ENCODE results near the gene SLC29A1.
A peak's percentile ranks its signal among the peaks of the same experiment; 100 is the strongest.

The SLC29A1 gene

DNA sequence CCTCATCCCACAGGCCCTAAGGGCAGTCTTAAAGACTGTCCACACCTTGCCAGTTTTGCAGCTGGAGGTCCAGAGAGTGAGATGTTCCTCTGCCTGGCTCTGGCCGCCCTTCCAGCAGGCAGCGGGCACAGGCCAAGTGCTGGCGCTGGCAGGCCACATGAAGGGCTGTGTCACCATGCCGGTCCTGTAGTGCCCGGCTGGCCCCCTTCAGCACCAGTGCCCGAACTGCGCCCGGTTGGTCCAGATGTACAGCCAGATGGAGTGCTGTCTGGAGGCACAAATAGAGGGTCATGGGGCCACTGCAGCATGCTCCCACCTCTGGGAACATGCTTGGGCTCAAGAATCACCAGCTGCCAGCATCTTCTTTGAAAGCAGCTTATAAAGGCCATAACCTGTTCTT, 38.2 kb downstream of the SLC29A1 start:
- Histone ChIP-seq H3K4me3 (peak overlapping the region in 5 of 10 experiments; percentile 72 to 96 (median 94); a peak in 9 of 20 replicates), H4K20me1 (peaks cover 19 to 70% (median 62%) of the 10 kb centered on the region in 11 experiments; a peak in 21 of 22 replicates), H3K27ac (peak overlapping the region in 5 of 11 experiments; percentile 11 to 94 (median 90); a peak in 3 of 22 replicates), H3K27me3 (no peaks in the 10 kb centered on the region), H3K9ac (peak overlapping the region; percentile 16 to 95 (median 91); a peak in 11 of 22 replicates), H3K36me3 (peaks cover 37 to 54% (median 46%) of the 10 kb centered on the region in 11 experiments), H3K9me3 (replicated peaks in 1 of 11) (no peaks in the 10 kb centered on the region), H3K4me2 (peak overlapping the region; percentile 95 to 100 (median 99); a peak in 20 of 22 replicates), H3K4me1 (peaks cover 62 to 73% (median 69%) of the 10 kb centered on the region in 10 experiments)
- TF ChIP-seq Cebpa-rat (IDR thresholded peaks at IDR 0.05) = no peak

DNA sequence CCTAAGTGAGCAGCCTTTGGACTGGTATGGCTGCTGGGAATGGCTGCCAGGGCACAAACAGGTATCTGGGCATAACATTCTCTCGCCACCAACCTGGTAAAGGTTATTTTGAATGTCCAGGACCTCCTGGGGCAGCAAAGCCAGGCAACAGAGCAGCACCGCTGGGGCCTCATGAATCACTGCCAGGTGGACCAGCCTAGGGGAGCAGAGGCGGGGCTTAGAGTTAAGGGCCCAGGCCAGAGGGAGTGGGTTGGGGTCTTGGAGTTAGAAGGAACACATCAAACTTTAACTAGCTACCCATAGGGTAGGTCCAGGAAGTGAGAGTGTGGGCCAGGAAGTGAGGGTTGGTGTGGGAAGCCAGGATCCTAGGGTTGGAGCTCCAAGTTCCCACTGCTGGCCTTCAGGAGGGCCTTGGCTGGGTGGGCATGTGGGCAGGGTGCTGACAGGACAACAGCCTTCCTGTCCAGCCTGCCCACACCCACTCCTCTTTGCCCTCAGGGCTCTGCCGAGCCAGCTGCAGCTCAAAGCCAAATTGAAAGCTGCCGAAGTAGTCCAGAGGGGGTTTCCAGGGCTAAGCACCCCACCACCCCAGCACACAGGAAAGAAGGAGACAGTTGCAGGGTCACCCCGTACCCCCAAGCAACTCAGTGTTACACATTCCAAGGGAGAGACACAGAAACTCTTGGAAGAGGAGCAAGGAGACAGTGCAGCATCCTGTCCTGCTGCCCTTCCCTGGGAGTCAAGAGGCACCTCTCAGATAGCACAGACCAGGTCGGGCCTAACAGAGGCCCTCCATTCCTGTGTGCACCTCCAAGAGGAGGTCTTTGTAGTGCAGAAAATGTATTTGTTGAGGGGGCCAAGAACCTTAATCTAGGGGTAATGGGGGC, 39.3 kb downstream of the SLC29A1 start:
- Histone ChIP-seq H4K20me1 (peaks cover 19 to 66% (median 61%) of the 10 kb centered on the region in 11 experiments; a peak in 20 of 22 replicates), H3K27ac (peak overlapping the region; percentile 76 to 94 (median 91)), H3K27me3 (0 out of 22 replicates have a peak, but pooled peaks cover 0 to under 1% (median 0%) of the 10 kb centered on the region in 11 experiments), H3K4me3 (peak overlapping the region; percentile 72 to 98 (median 94)), H3K9me3 (replicated peaks in 1 of 11) (no peaks in the 10 kb centered on the region), H3K4me2 (peak overlapping the region; percentile 95 to 100 (median 99)), H3K36me3 (peaks cover 37 to 54% (median 46%) of the 10 kb centered on the region in 11 experiments), H3K4me1 (peaks cover 58 to 76% (median 68%) of the 10 kb centered on the region in 10 experiments), H3K9ac (peak overlapping the region; percentile 82 to 95 (median 91))
- TF ChIP-seq Cebpa-rat (IDR thresholded peaks at IDR 0.05) = no peak

DNA sequence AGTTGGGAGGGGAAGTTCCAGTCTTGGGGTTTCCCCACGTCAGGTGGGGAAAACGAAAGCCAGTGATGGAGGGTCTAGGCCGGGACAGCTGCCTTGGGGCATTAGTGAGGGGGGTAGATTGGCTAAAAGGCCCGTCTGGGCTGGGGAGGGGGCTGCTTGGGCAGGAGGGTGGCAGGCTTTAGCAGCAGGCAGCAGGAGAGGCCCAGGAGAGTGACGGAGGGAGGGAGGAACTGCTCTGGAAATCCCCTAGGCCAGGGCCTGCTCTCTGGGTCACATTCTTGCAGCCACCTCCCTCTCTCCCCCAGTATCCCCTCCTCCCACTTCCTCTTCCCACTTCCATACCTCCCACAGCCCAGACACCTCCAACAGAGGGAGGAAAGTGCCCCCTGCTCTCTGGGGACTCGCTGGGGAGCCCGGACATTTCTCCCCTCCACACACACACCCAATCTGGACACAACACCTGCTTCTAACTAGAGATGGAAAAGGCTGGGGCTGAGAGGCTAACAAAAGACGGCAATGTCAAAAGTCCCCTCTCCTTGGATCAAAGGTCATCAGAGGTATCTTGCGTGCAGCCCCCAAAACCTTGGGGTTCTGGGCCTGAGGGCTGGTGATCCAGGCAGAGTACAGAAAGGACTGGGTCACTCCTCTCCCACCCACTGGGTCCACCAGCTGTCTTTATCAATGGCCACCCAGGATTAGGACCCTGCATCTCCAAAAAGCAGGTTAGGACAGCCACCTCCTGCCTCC, 40.1 kb downstream of the SLC29A1 start:
- H3K4me2 ChIP-seq = peak overlapping the region; percentile 95 to 100 (median 99)
- peaks cover 19 to 62% (median 56%) of the 10 kb centered on the region in 11 experiments; a peak in 21 of 22 replicates for H4K20me1 ChIP-seq
- no peak for TF ChIP-seq Cebpa-rat (IDR thresholded peaks at IDR 0.05)
- peaks cover 31 to 49% (median 41%) of the 10 kb centered on the region in 11 experiments for H3K36me3 ChIP-seq
- H3K9ac ChIP-seq = peak overlapping the region; percentile 82 to 95 (median 91)
- peaks cover 5 to 8% (median 6%) of the 10 kb centered on the region in 11 experiments for H3K27me3 ChIP-seq
- peaks cover 57 to 73% (median 67%) of the 10 kb centered on the region in 10 experiments for H3K4me1 ChIP-seq
- H3K9me3 ChIP-seq (replicated peaks in 1 of 11) = no peaks in the 10 kb centered on the region
- H3K27ac ChIP-seq = peak overlapping the region; percentile 76 to 94 (median 91)
- peak overlapping the region; percentile 72 to 98 (median 94) for H3K4me3 ChIP-seq

DNA sequence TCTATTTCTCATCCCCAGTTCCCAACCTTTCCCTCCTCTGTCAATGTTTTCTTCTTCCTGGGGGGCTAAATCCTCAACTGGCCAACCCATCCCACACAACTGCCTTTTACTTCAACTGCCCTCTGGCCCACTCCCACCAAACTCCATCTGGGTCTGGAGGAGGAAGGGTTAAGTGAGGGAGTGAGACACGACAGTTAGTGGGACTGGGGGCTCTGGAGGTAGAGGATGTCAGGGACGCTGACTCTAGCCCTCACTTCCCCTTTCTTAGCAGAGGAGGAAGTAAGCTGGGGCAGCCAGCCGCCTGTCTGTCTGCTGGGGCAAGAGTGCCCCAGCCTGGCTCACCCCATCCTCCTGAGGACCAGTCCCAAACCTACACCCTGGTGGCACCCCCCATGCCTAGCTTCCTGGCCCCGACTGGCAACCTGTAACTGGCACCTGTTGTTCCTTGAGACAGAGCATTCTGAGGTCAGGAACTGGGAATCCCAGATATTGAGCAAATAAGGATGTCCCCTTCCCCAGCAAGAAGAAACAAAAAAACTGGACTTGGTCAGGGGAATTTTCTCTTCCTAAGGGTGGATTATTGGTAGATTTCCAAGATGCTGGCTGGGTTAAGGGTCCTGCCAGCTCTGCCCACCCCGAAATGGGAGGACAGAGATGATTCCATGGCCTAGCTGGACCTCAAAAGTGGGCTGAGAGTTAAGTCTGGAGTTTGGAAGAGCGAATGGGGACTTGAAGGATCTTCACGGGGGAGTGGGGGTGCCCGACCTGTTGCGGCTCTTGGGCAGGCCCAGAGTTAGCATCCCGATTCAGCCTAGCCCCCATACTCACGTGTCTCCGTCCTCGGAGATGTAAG, 41.0 kb downstream of the SLC29A1 start:
- peaks cover 24 to 40% (median 33%) of the 10 kb centered on the region in 11 experiments for H3K36me3 ChIP-seq
- H4K20me1 ChIP-seq = peaks cover 19 to 64% (median 52%) of the 10 kb centered on the region in 11 experiments; a peak in 21 of 22 replicates
- H3K27me3 ChIP-seq = peaks cover 13 to 17% (median 15%) of the 10 kb centered on the region in 11 experiments
- no peak for TF ChIP-seq Cebpa-rat (IDR thresholded peaks at IDR 0.05)
- peak overlapping the region; percentile 82 to 95 (median 91) for H3K9ac ChIP-seq
- peak overlapping the region; percentile 76 to 94 (median 91) for H3K27ac ChIP-seq
- peaks cover 58 to 73% (median 66%) of the 10 kb centered on the region in 10 experiments for H3K4me1 ChIP-seq
- peak overlapping the region; percentile 95 to 100 (median 99) for H3K4me2 ChIP-seq
- H3K9me3 ChIP-seq (replicated peaks in 1 of 11) = no peaks in the 10 kb centered on the region
- peak overlapping the region; percentile 72 to 98 (median 94) for H3K4me3 ChIP-seq

DNA sequence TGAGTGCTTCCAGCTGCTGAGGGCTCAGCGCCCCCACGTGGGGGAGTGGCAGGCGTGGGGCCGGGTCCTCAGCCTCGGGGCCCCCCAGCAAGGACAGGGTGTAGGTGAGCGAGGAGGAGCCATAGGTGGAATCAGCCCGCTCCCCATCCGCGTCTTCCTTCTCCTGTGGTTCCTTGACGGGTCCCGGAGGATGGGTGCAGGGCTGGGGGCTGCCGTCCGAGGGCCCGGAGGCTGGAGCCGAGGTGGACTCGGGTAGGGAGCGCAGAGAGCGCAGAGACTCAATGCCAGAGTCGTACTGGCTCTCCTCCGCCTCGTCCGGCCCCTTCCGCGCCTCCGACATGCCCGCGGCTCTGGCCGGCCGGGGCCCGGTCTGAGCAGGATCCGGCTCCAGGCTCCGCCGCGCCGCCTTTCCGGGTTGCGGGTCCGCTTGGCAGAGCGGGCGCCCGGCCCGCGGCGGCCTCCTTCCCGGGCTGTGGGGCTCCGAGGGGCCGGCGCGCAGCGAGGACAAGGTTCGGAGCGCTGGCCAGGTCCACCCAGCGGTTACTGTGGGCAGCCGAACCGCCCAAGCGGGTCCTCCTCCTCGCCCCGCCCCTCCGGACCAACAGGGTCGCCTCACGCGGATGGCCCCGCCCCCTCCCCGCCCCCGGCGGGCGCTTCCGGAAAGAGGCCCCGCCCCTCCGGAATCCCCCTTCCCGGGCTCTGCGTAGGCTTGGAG, 41.8 kb downstream of the SLC29A1 start, which contains the start of gene NFKBIE:
TSS of gene NFKBIE (minus strand) at position 545 of the 715 bp plus-strand sequence. CDS start at position 340, 205 bp downstream.
- Histone ChIP-seq H3K4me1 (peaks cover 57 to 76% (median 66%) of the 10 kb centered on the region in 10 experiments), H3K4me3 (peak within 1 kb of the TSS; percentile 72 to 98 (median 94)), H4K20me1 (peaks cover 14 to 65% (median 52%) of the 10 kb centered on the region in 11 experiments; a peak in 21 of 22 replicates), H3K4me2 (peak within 1 kb of the TSS; percentile 95 to 100 (median 99)), H3K9ac (peak within 1 kb of the TSS; percentile 82 to 95 (median 91)), H3K9me3 (replicated peaks in 1 of 11) (no peaks in the 10 kb centered on the region), H3K36me3 (peaks cover 17 to 32% (median 25%) of the 10 kb centered on the region in 11 experiments), H3K27me3 (peaks cover 21 to 25% (median 22%) of the 10 kb centered on the region in 11 experiments), H3K27ac (peak within 1 kb of the TSS; percentile 76 to 94 (median 91))
- TF ChIP-seq Cebpa-rat (IDR thresholded peaks at IDR 0.05) = no peak

DNA sequence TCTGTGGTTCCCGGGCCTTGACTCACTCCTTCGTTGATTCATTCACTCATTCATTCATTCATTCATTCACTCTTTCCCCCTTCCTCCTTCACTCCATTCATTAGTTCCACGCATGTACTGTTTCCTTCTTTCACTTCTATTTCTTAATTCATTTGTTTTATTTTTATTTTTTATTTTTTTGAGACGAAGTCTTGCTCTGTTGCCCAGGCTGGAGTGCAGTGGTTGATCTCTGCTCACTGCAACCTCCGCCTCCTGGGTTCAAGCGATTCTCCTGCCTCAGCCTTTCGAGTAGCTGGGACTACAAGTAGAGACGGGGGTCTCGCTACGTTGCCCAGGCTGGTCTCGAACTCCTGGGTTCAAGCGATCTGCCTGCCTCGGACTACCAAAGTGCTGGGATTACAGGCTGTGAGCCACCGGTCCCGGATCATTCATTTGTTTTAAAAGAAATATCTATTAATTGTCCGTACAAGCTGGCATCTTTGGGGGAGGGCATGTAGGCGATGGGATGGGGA, 42.4 kb downstream of the SLC29A1 start:
- Histone ChIP-seq H3K9me3 (replicated peaks in 1 of 11) (no peaks in the 10 kb centered on the region), H3K9ac (peak overlapping the region in 5 of 11 experiments; percentile 4 to 94 (median 90); a peak in 5 of 22 replicates), H3K4me1 (peaks cover 51 to 70% (median 60%) of the 10 kb centered on the region in 10 experiments), H4K20me1 (peaks cover 11 to 58% (median 47%) of the 10 kb centered on the region in 11 experiments; a peak in 21 of 22 replicates), H3K4me2 (peak overlapping the region in 10 of 11 experiments; percentile 9 to 98 (median 70); a peak in 19 of 22 replicates), H3K4me3 (peak overlapping the region in 9 of 10 experiments; percentile 83 to 98 (median 95); a peak in 11 of 20 replicates), H3K27ac (peak overlapping the region in 7 of 11 experiments; percentile 26 to 94 (median 55); a peak in 11 of 22 replicates), H3K36me3 (peaks cover 13 to 26% (median 20%) of the 10 kb centered on the region in 11 experiments), H3K27me3 (peaks cover 27 to 31% (median 29%) of the 10 kb centered on the region in 11 experiments)
- no peak for TF ChIP-seq Cebpa-rat (IDR thresholded peaks at IDR 0.05)

DNA sequence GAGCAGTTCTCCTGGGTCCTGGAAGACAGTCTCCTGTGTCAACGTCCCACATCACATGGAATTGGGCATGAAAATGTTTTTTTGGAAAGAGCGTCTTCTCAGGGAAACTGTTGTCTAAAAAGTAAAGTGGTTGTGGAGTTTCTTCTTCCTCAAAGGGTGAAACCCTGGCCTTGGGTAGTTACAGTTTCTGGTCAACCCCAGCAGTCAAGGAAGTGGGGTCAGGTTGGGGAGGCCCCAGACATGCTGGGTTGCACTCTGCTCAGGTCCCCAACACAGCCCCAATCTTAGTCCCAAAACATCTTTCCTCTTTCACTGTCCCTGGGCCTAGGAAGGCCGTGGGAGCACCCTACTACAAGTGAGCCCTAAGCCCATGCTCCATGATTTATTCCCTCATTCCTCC, 43.0 kb downstream of the SLC29A1 start:
- Histone ChIP-seq H3K27ac (peak overlapping the region in 4 of 11 experiments; percentile 53 to 94 (median 59); a peak in 6 of 22 replicates), H3K9ac (no peak overlapping the region), H3K36me3 (peaks cover 7 to 21% (median 15%) of the 10 kb centered on the region in 11 experiments), H3K4me1 (peaks cover 45 to 64% (median 55%) of the 10 kb centered on the region in 10 experiments), H4K20me1 (peaks cover 6 to 59% (median 44%) of the 10 kb centered on the region in 11 experiments; a peak in 21 of 22 replicates), H3K27me3 (peaks cover 32 to 36% (median 34%) of the 10 kb centered on the region in 11 experiments), H3K4me3 (no peak overlapping the region), H3K9me3 (replicated peaks in 1 of 11) (no peaks in the 10 kb centered on the region), H3K4me2 (peak overlapping the region in 7 of 11 experiments; percentile 56 to 98 (median 71); a peak in 12 of 22 replicates)
- no peak for TF ChIP-seq Cebpa-rat (IDR thresholded peaks at IDR 0.05)

Measured in BLaER1 treated with 17β-estradiol and CSF1 and Interleukin-3, amounts not matched to agents 10 nM and 100 nM (cell line).